Skeletal muscle satellite cell (primary cell): ENCODE results near the gene PTBP1.
"Not testable (repeated sequence)": the region's sequence is repeated elsewhere in the genome, so short reads cannot be mapped to it uniquely, and the experiment has no call there.

Source experiments
- H3K27me3 ChIP-seq: 2 replicates; pipeline ENCODE4 v1.7.0; 2013; ENCODE audit warnings: low read length; ENCODE audit not compliant: control insufficient read depth, insufficient read depth
- H3K36me3 ChIP-seq: 2 replicates; pipeline ENCODE4 v1.7.0; 2013; ENCODE audit warnings: mild to moderate bottlenecking, control low read depth, low read length; ENCODE audit not compliant: insufficient read depth
- H3K4me1 ChIP-seq: 2 replicates; pipeline ENCODE4 v1.7.0; 2013; ENCODE audit warnings: low read length; ENCODE audit not compliant: control insufficient read depth, insufficient read depth
- H3K4me2 ChIP-seq: 2 replicates; pipeline ENCODE4 v1.7.0; 2013; ENCODE audit warnings: mild to moderate bottlenecking, low read length
- H3K4me3 ChIP-seq: 2 replicates; pipeline ENCODE4 v1.7.0; 2013; ENCODE audit warnings: low read length
- H3K9ac ChIP-seq: 2 replicates; pipeline ENCODE4 v1.7.0; 2013; ENCODE audit warnings: mild to moderate bottlenecking, low read depth, low read length, moderate library complexity
- H3K9me3 ChIP-seq: replicated peaks from 2 replicates; pipeline ENCODE4 v1.7.0; 2013; ENCODE audit warnings: mild to moderate bottlenecking, control low read depth, low read length

The PTBP1 gene

GRCh38 chr19:815079-815774 is 18.0 kb downstream of the PTBP1 start:
- no peaks in the 10 kb centered on the region for H3K4me1 ChIP-seq
- no peaks in the 10 kb centered on the region for H3K27me3 ChIP-seq
- H3K36me3 ChIP-seq: peaks cover 42% of the 10 kb centered on the region

GRCh38 chr19:815775-816499 is 18.7 kb downstream of the PTBP1 start:
- Histone ChIP-seq H3K9ac (no peak overlapping the region), H3K36me3 (peaks cover 35% of the 10 kb centered on the region), H3K4me1 (no peaks in the 10 kb centered on the region)

More at GRCh38 chr19:815079-815774, 18.0 kb downstream of the PTBP1 start:
- Histone ChIP-seq H3K4me3 (no peak overlapping the region), H3K4me2 (no peak overlapping the region), H3K9me3 (no peaks in the 10 kb centered on the region), H3K9ac (no peak overlapping the region)

GRCh38 chr19:816500-816857 is 19.2 kb downstream of the PTBP1 start:
- H3K9me3 ChIP-seq: no peaks in the 10 kb centered on the region
- no peak overlapping the region for H3K4me2 ChIP-seq
- H3K4me1 ChIP-seq: no peaks in the 10 kb centered on the region
- H3K36me3 ChIP-seq: peaks cover 30% of the 10 kb centered on the region
- no peaks in the 10 kb centered on the region for H3K27me3 ChIP-seq
- H3K4me3 ChIP-seq: no peak overlapping the region
- H3K9ac ChIP-seq: no peak overlapping the region

More at GRCh38 chr19:815775-816499, 18.7 kb downstream of the PTBP1 start:
- Histone ChIP-seq H3K4me3 (no peak overlapping the region), H3K9me3 (no peaks in the 10 kb centered on the region), H3K4me2 (no peak overlapping the region), H3K27me3 (no peaks in the 10 kb centered on the region)

- H3K9me3 ChIP-seq, H3K27me3 ChIP-seq, H3K4me1 ChIP-seq, H3K4me3 ChIP-seq, H3K9ac ChIP-seq, H3K36me3 ChIP-seq, H3K4me2 ChIP-seq: not testable (repeated sequence)
These were observed 23.0 kb downstream of the PTBP1 start for GRCh38 chr19:820212-820611.

- H3K27me3 ChIP-seq: peaks cover 7% of the 10 kb centered on the region
- no peak overlapping the region for H3K9ac ChIP-seq
- H3K36me3 ChIP-seq: no peaks in the 10 kb centered on the region
- no peaks in the 10 kb centered on the region for H3K9me3 ChIP-seq
- no peak overlapping the region for H3K4me3 ChIP-seq
- no peaks in the 10 kb centered on the region for H3K4me1 ChIP-seq
- peak overlapping the region; percentile 49 for H3K4me2 ChIP-seq
These were observed 24.1 kb downstream of the PTBP1 start for GRCh38 chr19:821231-821824.

- Histone ChIP-seq H3K4me1 (no peaks in the 10 kb centered on the region), H3K27me3 (peaks cover 7% of the 10 kb centered on the region), H3K9ac (no peak within 1 kb of the TSS), H3K36me3 (no peaks in the 10 kb centered on the region), H3K4me3 (no peak within 1 kb of the TSS), H3K9me3 (no peaks in the 10 kb centered on the region), H3K4me2 (peak within 1 kb of the TSS; percentile 49)
These were observed 24.7 kb downstream of the PTBP1 start, which contains the start of gene PLPPR3 for GRCh38 chr19:821825-822503. Gene PLPPR3 (minus strand): TSS chr19:821955. CDS start chr19:821559, 396 bp downstream.

GRCh38 chr19:823565-824121 is 26.4 kb downstream of the PTBP1 start:
- no peaks in the 10 kb centered on the region for H3K9me3 ChIP-seq
- peaks cover 7% of the 10 kb centered on the region for H3K27me3 ChIP-seq
- no peaks in the 10 kb centered on the region for H3K36me3 ChIP-seq
- H3K9ac ChIP-seq: no peak overlapping the region
- H3K4me3 ChIP-seq: no peak overlapping the region
- H3K4me2 ChIP-seq: no peak overlapping the region
- H3K4me1 ChIP-seq: no peaks in the 10 kb centered on the region

GRCh38 chr19:824885-825284 is 27.6 kb downstream of the PTBP1 start:
- peaks cover 7% of the 10 kb centered on the region for H3K27me3 ChIP-seq
- H3K4me3 ChIP-seq: no peak overlapping the region
- no peak overlapping the region for H3K9ac ChIP-seq
- no peak overlapping the region for H3K4me2 ChIP-seq
- no peaks in the 10 kb centered on the region for H3K4me1 ChIP-seq
- no peaks in the 10 kb centered on the region for H3K9me3 ChIP-seq
- H3K36me3 ChIP-seq: no peaks in the 10 kb centered on the region

GRCh38 chr19:825897-826644 is 28.8 kb downstream of the PTBP1 start:
- H3K4me1 ChIP-seq: no peaks in the 10 kb centered on the region
- H3K4me2 ChIP-seq: no peak overlapping the region
- H3K27me3 ChIP-seq: peaks cover 13% of the 10 kb centered on the region
- H3K9ac ChIP-seq: no peak overlapping the region
- no peaks in the 10 kb centered on the region for H3K9me3 ChIP-seq
- H3K36me3 ChIP-seq: no peaks in the 10 kb centered on the region
- H3K4me3 ChIP-seq: no peak overlapping the region

- Histone ChIP-seq H3K9me3 (no peaks in the 10 kb centered on the region), H3K27me3 (peaks cover 21% of the 10 kb centered on the region), H3K4me1 (no peaks in the 10 kb centered on the region), H3K4me2 (no peak overlapping the region), H3K4me3 (no peak overlapping the region), H3K9ac (no peak overlapping the region), H3K36me3 (no peaks in the 10 kb centered on the region)
These were observed 30.1 kb downstream of the PTBP1 start for GRCh38 chr19:827314-827709.
